GM12872 (cell line): ENCODE results near the gene PLPP1.

Experiments used
- CTCF ChIP-seq: IDR thresholded peaks from 3 replicates; pipeline ENCODE4 v1.5.1; 2011; ENCODE audit warnings: low read depth, mild to moderate bottlenecking, low read length, moderate library complexity; ENCODE audit not compliant: insufficient read depth

PLPP1 gene

GRCh38 chr5:55498457-55498856 is 36.3 kb downstream of the PLPP1 start:
- no peak for TF ChIP-seq CTCF

GRCh38 chr5:55497712-55498111 is 37.1 kb downstream of the PLPP1 start:
- no peak for TF ChIP-seq CTCF

GRCh38 chr5:55495216-55495615 is 39.5 kb downstream of the PLPP1 start:
- no peak for TF ChIP-seq CTCF

GRCh38 chr5:55492449-55492848 is 42.3 kb downstream of the PLPP1 start:
- no peak for TF ChIP-seq CTCF

GRCh38 chr5:55485073-55485472 is 49.7 kb downstream of the PLPP1 start:
- no peak for TF ChIP-seq CTCF

- no peak for TF ChIP-seq CTCF
Observed at GRCh38 chr5:55484531-55484930, 50.2 kb downstream of the PLPP1 start.

GRCh38 chr5:55483885-55484284 is 50.9 kb downstream of the PLPP1 start:
- no peak for TF ChIP-seq CTCF
